K562 (cell line): ENCODE results near the gene GOLIM4. TPM values are rescaled to one million over a fixed set of nuclear protein-coding genes. Genes with fewer than 3 reads are reported as not detected.

Experiments
- BHLHE40 ChIP-seq: IDR thresholded peaks from 2 replicates; pipeline ENCODE4 v1.6.1; 2011; ENCODE audit warnings: low read length, improper control_type of control experiment
- DACH1 ChIP-seq: fragments of 450-650 bp; IDR thresholded peaks from 2 replicates; pipeline ENCODE4 v1.6.1; 2018; ENCODE audit not compliant: partially characterized antibody
- FOXJ3 ChIP-seq: sonication (generic); formaldehyde crosslinking; IDR thresholded peaks from 2 replicates; pipeline ENCODE4 v1.4.0; 2020; ENCODE audit warnings: mild to moderate bottlenecking, missing genetic modification reagents
- GABPA ChIP-seq: fragments of 200-800 bp; sonication (Bioruptor generic); conservative IDR thresholded peaks from 2 replicates; pipeline ENCODE4 v1.6.1; 2016; ENCODE audit warnings: low read depth, missing genetic modification characterization, missing compliant biosample characterization
- JUN ChIP-seq, 2 experiments: sonication (generic) in 1 of 2; formaldehyde crosslinking in 1 of 2; IDR thresholded peaks; 2 replicates each; pipeline versions ENCODE4 v1.6.1 to v1.8.0; 2012 to 2022; ENCODE audit warnings: borderline replicate concordance in 2 of 2, mild to moderate bottlenecking in 2 of 2, improper control_type of control experiment in 1 of 2, low read depth in 1 of 2, low read length in 1 of 2, missing genetic modification reagents in 1 of 2
- KLF6 ChIP-seq: fragments of 250-450 bp; sonication (Bioruptor Pico); IDR thresholded peaks from 2 replicates; pipeline ENCODE4 v1.4.0; 2020; ENCODE audit warnings: mild to moderate bottlenecking, moderate library complexity, borderline replicate concordance
- MEF2A ChIP-seq: IDR thresholded peaks from 2 replicates; pipeline ENCODE4 v1.6.1; 2011; ENCODE audit warnings: low read depth, mild to moderate bottlenecking, low read length, moderate library complexity; ENCODE audit not compliant: control insufficient read depth
- NCOA6 ChIP-seq: fragments of 450-650 bp; IDR thresholded peaks from 2 replicates; pipeline ENCODE4 v1.6.1; 2017; ENCODE audit warnings: mild to moderate bottlenecking
- PCBP1 ChIP-seq: fragments of 200-400 bp; formaldehyde crosslinking; IDR thresholded peaks from 2 replicates; pipeline ENCODE4 v1.6.1; 2018; ENCODE audit warnings: mild to moderate bottlenecking, low read depth, low read length; ENCODE audit not compliant: poor library complexity, severe bottlenecking
- POLR2G ChIP-seq: fragments of 200-400 bp; formaldehyde crosslinking; IDR thresholded peaks from 2 replicates; pipeline ENCODE4 v1.6.1; 2017; ENCODE audit warnings: low read depth, mild to moderate bottlenecking, antibody characterized with exemption, low read length, moderate library complexity
- RAD21 ChIP-seq, 2 experiments: fragments of 250-450 bp in 1 of 2; fragments of 450-650 bp in 1 of 2; sonication (Bioruptor Pico) in 1 of 2; formaldehyde crosslinking in 1 of 2; IDR thresholded peaks in 1 of 2; conservative IDR thresholded peaks in 1 of 2; 2 replicates each; pipeline versions ENCODE4 v1.4.0 to v1.8.0; 2020 to 2022; ENCODE audit warnings: mild to moderate bottlenecking in 2 of 2, moderate library complexity in 1 of 2
- RBM25 ChIP-seq: fragments of 200-400 bp; formaldehyde crosslinking; IDR thresholded peaks from 2 replicates; pipeline ENCODE4 v1.6.1; 2018; ENCODE audit warnings: low read length, low read depth, moderate library complexity; ENCODE audit not compliant: severe bottlenecking
- SMC3 ChIP-seq: conservative IDR thresholded peaks from 2 replicates; pipeline ENCODE4 v1.6.1; 2011; ENCODE audit warnings: low read depth, low read length, improper control_type of control experiment; ENCODE audit not compliant: insufficient read depth
- TCF3 ChIP-seq: sonication (generic); formaldehyde crosslinking; IDR thresholded peaks from 2 replicates; pipeline ENCODE4 v1.4.0; 2020; ENCODE audit warnings: mild to moderate bottlenecking, missing genetic modification reagents
- TRIM28 ChIP-seq: fragments of 450-650 bp; IDR thresholded peaks from 2 replicates; pipeline ENCODE4 v1.6.1; 2017
- ZNF24 ChIP-seq: fragments of 450-650 bp; IDR thresholded peaks from 2 replicates; pipeline ENCODE4 v1.6.1; 2016
- ZNF253 ChIP-seq: fragments of 250-450 bp; sonication (Bioruptor Pico); conservative IDR thresholded peaks from 2 replicates; pipeline ENCODE4 v1.6.1; 2021; ENCODE audit warnings: mild to moderate bottlenecking
- ZNF766 ChIP-seq: fragments of 200-800 bp; sonication (Bioruptor generic); conservative IDR thresholded peaks from 2 replicates; pipeline ENCODE4 v1.6.1; 2016; ENCODE audit warnings: missing genetic modification characterization, missing compliant biosample characterization
- polyA plus RNA-seq, 8 experiments: library from polyadenylated mRNA; depleted of rRNA in 4 of 8; stranded (reverse) in 5 of 8; unstranded in 3 of 8; fragments of >200 nt; fragmentation: Nextera tagmentation in 2 of 8; fragmentation: Illumina TruSeq in 1 of 8; extraction: Ambion mirVana in 2 of 8; extraction: Trizol in 1 of 8; gene quantifications; 2 replicates each; pipeline versions ENCODE4 v1.2.1 to v1.2.3, GENCODE V29; 2011 to 2014; ENCODE audit warnings: inconsistent platforms in 1 of 8, missing spikeins in 1 of 8
- total RNA-seq, 7 experiments: library from RNA; depleted of rRNA in 6 of 7; stranded (reverse); fragments of >200 nt in 6 of 7; fragmentation: Illumina TruSeq in 2 of 7; extraction: Trizol in 2 of 7; gene quantifications; 2 replicates each; pipeline versions ENCODE4 v1.2.1 to v1.2.3, GENCODE V29; 2011 to 2021; ENCODE audit warnings: low replicate concordance in 1 of 7
- TF ChIP-seq, protein P1 (sequence below): fragments of 250-450 bp; sonication (Bioruptor Pico); IDR thresholded peaks from 2 replicates; pipeline ENCODE4 v1.4.0; 2020
- TF ChIP-seq, protein P2 (sequence below), 2 experiments: fragments of 200-800 bp in 1 of 2; sonication (Bioruptor generic) in 1 of 2; sonication (generic) in 1 of 2; formaldehyde crosslinking in 1 of 2; IDR thresholded peaks in 1 of 2; conservative IDR thresholded peaks in 1 of 2; 2 replicates each; pipeline versions ENCODE4 v1.5.0 to v1.6.1; 2016 to 2020; ENCODE audit warnings: missing compliant biosample characterization in 1 of 2, missing genetic modification characterization in 1 of 2, missing genetic modification reagents in 1 of 2
- TF ChIP-seq, protein P3 (sequence below): sonication (generic); formaldehyde crosslinking; IDR thresholded peaks from 2 replicates; pipeline ENCODE4 v1.4.0; 2020; ENCODE audit warnings: mild to moderate bottlenecking, missing genetic modification reagents

The GOLIM4 gene
- total and polyA plus RNA-seq, 9 of the 15 experiments (the other 6 are each of a cell fraction or from before 2014, with no cell fraction given): 9.3 to 39.4 (median 31.0) TPM

DNA sequence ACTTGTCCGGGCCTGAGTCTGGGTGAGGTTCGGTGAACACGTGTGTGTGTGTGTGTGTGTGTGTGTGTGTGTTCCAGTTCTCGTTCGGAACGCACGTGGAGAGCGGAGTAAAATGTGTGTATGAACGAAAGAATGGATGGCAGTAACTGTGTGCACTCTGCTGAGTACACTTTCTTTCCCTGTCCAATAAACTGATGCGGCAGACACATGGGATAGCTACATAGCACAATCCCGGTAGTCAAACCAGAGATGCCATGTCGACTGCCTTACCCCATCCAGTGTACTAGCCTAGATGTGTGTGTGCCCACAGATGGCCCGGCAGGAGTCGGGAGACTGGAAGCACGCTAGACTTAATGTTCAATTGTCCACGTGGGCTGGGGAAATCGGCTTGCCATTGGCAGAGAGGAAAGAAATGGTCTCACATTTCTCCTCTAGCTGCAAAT is 507 bp upstream of the GOLIM4 start (continued):
- TF ChIP-seq TCF3 (CRISPR knock-in tag): peak; percentile 17; the same call in 1 of the 2 replicates
- TF ChIP-seq RBM25: no peak
- TF ChIP-seq FOXJ3: no peak
- no peak for TF ChIP-seq NCOA6
- no peak for TF ChIP-seq SMC3
- no peak for TF ChIP-seq DACH1
- no peak for TF ChIP-seq JUN (IDR thresholded peaks at IDR 0.05; ENCODE audit: borderline replicate concordance, low read depth, low read length)
- TF ChIP-seq JUN (CRISPR knock-in tag; IDR thresholded peaks at IDR 0.05; ENCODE audit: borderline replicate concordance): peak; percentile 5; the same call in 1 of the 2 replicates
- peak; percentile 55 for TF ChIP-seq BHLHE40
- no peak for TF ChIP-seq PCBP1
- TF ChIP-seq, protein P1, sequence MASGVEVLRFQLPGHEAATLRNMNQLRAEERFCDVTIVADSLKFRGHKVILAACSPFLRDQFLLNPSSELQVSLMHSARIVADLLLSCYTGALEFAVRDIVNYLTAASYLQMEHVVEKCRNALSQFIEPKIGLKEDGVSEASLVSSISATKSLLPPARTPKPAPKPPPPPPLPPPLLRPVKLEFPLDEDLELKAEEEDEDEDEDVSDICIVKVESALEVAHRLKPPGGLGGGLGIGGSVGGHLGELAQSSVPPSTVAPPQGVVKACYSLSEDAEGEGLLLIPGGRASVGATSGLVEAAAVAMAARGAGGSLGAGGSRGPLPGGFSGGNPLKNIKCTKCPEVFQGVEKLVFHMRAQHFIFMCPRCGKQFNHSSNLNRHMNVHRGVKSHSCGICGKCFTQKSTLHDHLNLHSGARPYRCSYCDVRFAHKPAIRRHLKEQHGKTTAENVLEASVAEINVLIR: no peak
- TF ChIP-seq GABPA (tag): no peak
- no peak for TF ChIP-seq ZNF766 (CRISPR knock-in tag)
- no peak for TF ChIP-seq ZNF253 (CRISPR knock-in tag)
- TF ChIP-seq, protein P2, sequence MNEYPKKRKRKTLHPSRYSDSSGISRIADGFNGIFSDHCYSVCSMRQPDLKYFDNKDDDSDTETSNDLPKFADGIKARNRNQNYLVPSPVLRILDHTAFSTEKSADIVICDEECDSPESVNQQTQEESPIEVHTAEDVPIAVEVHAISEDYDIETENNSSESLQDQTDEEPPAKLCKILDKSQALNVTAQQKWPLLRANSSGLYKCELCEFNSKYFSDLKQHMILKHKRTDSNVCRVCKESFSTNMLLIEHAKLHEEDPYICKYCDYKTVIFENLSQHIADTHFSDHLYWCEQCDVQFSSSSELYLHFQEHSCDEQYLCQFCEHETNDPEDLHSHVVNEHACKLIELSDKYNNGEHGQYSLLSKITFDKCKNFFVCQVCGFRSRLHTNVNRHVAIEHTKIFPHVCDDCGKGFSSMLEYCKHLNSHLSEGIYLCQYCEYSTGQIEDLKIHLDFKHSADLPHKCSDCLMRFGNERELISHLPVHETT (CRISPR knock-in tag; conservative IDR thresholded peaks at IDR 0.05 in 1 of 2, IDR thresholded peaks at IDR 0.05 in 1 of 2): peak in 1 of 2 experiments; percentile 73; a peak in 2 of 4 replicates
- no peak for TF ChIP-seq MEF2A
- TF ChIP-seq RAD21 (CRISPR knock-in tag; conservative IDR thresholded peaks at IDR 0.05 in 1 of 2, IDR thresholded peaks at IDR 0.05 in 1 of 2): no peak
- TF ChIP-seq, protein P3, sequence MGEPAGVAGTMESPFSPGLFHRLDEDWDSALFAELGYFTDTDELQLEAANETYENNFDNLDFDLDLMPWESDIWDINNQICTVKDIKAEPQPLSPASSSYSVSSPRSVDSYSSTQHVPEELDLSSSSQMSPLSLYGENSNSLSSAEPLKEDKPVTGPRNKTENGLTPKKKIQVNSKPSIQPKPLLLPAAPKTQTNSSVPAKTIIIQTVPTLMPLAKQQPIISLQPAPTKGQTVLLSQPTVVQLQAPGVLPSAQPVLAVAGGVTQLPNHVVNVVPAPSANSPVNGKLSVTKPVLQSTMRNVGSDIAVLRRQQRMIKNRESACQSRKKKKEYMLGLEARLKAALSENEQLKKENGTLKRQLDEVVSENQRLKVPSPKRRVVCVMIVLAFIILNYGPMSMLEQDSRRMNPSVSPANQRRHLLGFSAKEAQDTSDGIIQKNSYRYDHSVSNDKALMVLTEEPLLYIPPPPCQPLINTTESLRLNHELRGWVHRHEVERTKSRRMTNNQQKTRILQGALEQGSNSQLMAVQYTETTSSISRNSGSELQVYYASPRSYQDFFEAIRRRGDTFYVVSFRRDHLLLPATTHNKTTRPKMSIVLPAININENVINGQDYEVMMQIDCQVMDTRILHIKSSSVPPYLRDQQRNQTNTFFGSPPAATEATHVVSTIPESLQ: peak; percentile 79; the same call in 1 of the 2 replicates
- TF ChIP-seq POLR2G: no peak
- no peak for TF ChIP-seq TRIM28
- 0 out of 2 replicates have a peak, but pooled peaks have one; percentile 28 for TF ChIP-seq KLF6 (CRISPR knock-in tag)
- no peak for TF ChIP-seq ZNF24
